Measurements from ENCODE around the gene ABHD11. TPM values are rescaled to one million over a fixed set of nuclear protein-coding genes. Genes with fewer than 3 reads are reported as not detected.

ABHD11 gene
- total RNA-seq, 4 donors from 2014 or later, result 4.4 to 14.1 (median 7.7) TPM

DNA sequence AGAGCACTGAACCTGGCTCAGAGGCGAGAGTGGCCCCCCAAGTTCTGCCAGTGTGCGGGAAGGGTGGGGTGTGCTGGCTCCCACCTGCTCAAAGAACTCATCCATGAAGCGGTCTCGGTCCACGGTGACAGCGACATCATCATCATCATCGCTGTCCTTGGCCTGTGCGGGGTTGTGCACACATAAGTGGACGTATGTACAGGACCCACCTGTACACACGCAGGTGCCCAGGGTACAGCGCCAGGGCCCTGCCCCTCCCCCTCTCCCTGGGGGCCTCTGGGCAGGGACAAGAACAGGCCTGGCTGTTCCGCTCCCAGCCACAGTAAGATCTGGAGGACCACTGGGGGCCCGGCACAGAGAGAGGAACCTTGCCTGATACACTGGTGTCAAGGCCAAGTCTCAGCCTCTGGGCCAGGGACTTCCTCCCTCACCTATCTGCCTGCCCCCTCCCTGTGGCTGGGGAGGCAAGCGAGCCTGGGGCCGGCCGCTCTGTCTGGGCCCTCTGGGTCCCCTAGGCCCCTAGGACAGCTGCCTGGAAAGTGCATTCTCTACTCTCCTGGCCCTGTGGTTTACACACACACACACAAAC is 29.5 kb downstream of the ABHD11 start:
- intact Hi-C loops (cut with DNase I; ENCODE audit: low total_unique reads), result no loop called here
- Histone ChIP-seq H3K4me1 (peaks cover 6 to 13% of the 10 kb centered on the region in 2 donors), H3K27me3 (no peaks in the 10 kb centered on the region), H3K27ac (no peak overlapping the region), H3K9me3 (no peaks in the 10 kb centered on the region), H3K4me3 (no peak overlapping the region), H3K36me3 (no peaks in the 10 kb centered on the region)
- DNase-seq, result no peak
- TF ChIP-seq CTCF (IDR thresholded peaks at IDR 0.05) (no peak), POLR2A (IDR thresholded peaks at IDR 0.05) (no peak)

DNA sequence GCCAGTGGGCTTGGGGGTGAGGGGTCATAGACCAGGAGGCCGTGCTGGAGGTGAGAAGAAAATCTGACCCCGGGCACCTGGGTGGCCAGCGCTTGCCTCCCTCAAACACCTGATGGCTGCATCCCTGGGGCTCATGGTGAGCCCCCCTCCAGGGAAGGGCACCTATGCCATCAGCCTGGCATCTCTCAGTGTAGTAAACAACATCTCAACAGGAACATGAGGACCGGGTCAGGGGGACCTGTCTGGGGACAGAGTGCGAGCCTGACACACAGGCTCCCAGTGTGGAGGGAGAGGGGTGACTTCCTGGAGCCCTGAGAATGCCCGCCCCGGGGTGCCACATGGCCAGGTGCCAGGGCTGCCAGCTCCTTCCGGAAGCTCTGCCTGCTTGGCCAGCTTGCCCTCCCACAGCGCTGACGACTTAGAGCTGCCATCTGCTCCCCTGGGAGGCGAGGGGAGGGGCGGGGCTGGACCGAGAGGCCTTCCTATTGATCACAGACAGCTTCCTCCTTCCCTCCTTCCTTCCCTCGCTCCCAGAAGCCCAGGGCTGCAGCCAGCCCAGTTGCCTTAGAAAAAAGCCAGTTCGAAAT is 31.5 kb downstream of the ABHD11 start:
- TF ChIP-seq POLR2A (IDR thresholded peaks at IDR 0.05) (no peak), CTCF (IDR thresholded peaks at IDR 0.05) (no peak)
- H3K27me3 ChIP-seq, result no peaks in the 10 kb centered on the region
- no peaks in the 10 kb centered on the region for H3K36me3 ChIP-seq
- H3K4me1 ChIP-seq, result peaks cover 6 to 14% of the 10 kb centered on the region in 2 donors
- no peaks in the 10 kb centered on the region for H3K9me3 ChIP-seq
- intact Hi-C loops (cut with DNase I; ENCODE audit: low total_unique reads), result no loop called here
- DNase-seq, result no peak
- H3K4me3 ChIP-seq, result no peak overlapping the region
- no peak overlapping the region for H3K27ac ChIP-seq

DNA sequence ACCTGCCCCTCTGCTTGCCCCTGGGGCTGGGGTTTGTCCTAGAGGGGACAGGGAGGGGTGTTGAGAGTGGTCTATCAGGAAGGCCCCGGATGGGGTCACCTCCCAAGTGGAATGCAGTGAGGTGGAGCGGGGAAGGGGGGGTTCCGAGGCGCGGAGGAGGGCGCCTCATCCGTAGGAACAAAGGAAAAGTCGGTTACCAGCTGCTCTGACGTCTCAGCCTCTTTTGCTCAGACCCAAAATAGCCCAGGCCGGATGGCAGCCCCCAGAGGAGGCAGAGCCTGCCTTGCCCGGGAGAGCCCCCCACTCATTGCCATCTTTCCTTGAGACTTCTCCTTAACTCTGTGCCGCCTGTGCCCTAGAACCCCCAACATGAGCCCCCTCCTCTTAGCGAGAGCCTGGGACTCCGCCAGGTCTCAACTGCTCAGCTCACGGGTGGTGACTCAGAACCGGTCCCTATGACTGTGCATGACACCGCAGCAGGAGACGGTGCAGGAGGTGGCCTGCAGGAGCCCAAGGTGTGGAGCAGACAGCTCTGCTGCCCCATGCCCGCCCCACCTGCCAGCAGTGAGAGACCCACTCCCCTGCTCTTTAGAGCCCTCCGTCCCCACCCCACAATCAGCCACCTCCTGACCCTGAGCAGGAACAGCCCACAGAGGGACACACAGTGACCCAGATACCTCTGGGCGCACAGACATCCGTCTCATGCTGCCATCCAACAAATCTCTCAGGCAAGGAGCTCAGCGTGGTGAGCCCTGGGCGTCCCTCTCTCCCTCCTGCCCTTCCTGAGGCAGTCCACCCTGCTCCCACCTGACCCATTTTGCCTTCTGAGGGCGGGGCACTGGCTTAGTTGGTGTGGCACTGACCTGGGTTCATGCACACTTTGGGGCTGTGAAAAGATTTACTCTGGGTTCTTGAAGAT is 32.2 kb downstream of the ABHD11 start:
- Histone ChIP-seq H3K27me3 (no peaks in the 10 kb centered on the region), H3K27ac (peak overlapping the region; percentile 72 to 76), H3K36me3 (no peaks in the 10 kb centered on the region), H3K4me1 (peaks cover 6 to 14% of the 10 kb centered on the region in 2 donors), H3K9me3 (no peaks in the 10 kb centered on the region), H3K4me3 (no peak overlapping the region)
- intact Hi-C loops (cut with DNase I; ENCODE audit: low total_unique reads), result no loop called here
- TF ChIP-seq CTCF (IDR thresholded peaks at IDR 0.05) (no peak), POLR2A (IDR thresholded peaks at IDR 0.05) (no peak)
- DNase-seq, result no peak

- intact Hi-C loops (cut with DNase I; ENCODE audit: low total_unique reads), result no loop called here
- Histone ChIP-seq H3K27me3 (no peaks in the 10 kb centered on the region), H3K4me1 (peaks cover 6 to 14% of the 10 kb centered on the region in 2 donors), H3K4me3 (no peak overlapping the region), H3K36me3 (no peaks in the 10 kb centered on the region), H3K27ac (peak overlapping the region; percentile 72 to 76), H3K9me3 (no peaks in the 10 kb centered on the region)
- TF ChIP-seq POLR2A (IDR thresholded peaks at IDR 0.05) (no peak), CTCF (IDR thresholded peaks at IDR 0.05) (no peak)
- no peak for DNase-seq
Measured at GRCh38 chr7:73705551-73705920, 33.1 kb downstream of the ABHD11 start.

All from uterus (tissue), 4 donors.